Activated CD4-positive, CD25-positive, alpha-beta regulatory T cell treated with anti-CD3 and anti-CD28 coated beads, Interleukin-2, amount 50 U/mL, for 16 hours (primary cell): Measurements from ENCODE around the gene DEFB114.

ENCODE experiments used
- DNase-seq: peaks from one replicate; pipeline ENCODE4 v3.0.0-alpha.2; 2020; ENCODE audit warnings: low read depth, low spot score

Gene DEFB114

GRCh38 chr6:49937017-49937416 lies 26.9 kb downstream of the DEFB114 start:
- DNase-seq: no peak

GRCh38 chr6:49935387-49935786 lies 28.6 kb downstream of the DEFB114 start:
- DNase-seq: no peak

GRCh38 chr6:49934770-49935169 lies 29.2 kb downstream of the DEFB114 start:
- no peak for DNase-seq

- no peak for DNase-seq
Observed at GRCh38 chr6:49933526-49933925, 30.4 kb downstream of the DEFB114 start.

GRCh38 chr6:49929340-49929739 lies 34.6 kb downstream of the DEFB114 start:
- no peak for DNase-seq

GRCh38 chr6:49923826-49924225 lies 40.1 kb downstream of the DEFB114 start:
- no peak for DNase-seq

- DNase-seq: no peak
Observed at GRCh38 chr6:49919935-49920644, 43.9 kb downstream of the DEFB114 start.

- no peak for DNase-seq
Observed at GRCh38 chr6:49919261-49919660, 44.7 kb downstream of the DEFB114 start.

GRCh38 chr6:49918787-49919186 lies 45.2 kb downstream of the DEFB114 start:
- DNase-seq: no peak

GRCh38 chr6:49915035-49915434 lies 48.9 kb downstream of the DEFB114 start:
- no peak for DNase-seq

GRCh38 chr6:49913636-49914375 lies 50.2 kb downstream of the DEFB114 start:
- no peak for DNase-seq

- DNase-seq: no peak
Observed at GRCh38 chr6:49912196-49912595, 51.8 kb downstream of the DEFB114 start.

GRCh38 chr6:49911252-49911651 lies 52.7 kb downstream of the DEFB114 start:
- DNase-seq: no peak
